Measurements from ENCODE around the gene SPAG8.
A peak's percentile ranks its signal among the peaks of the same experiment; 100 is the strongest.

Gene SPAG8, protein sequence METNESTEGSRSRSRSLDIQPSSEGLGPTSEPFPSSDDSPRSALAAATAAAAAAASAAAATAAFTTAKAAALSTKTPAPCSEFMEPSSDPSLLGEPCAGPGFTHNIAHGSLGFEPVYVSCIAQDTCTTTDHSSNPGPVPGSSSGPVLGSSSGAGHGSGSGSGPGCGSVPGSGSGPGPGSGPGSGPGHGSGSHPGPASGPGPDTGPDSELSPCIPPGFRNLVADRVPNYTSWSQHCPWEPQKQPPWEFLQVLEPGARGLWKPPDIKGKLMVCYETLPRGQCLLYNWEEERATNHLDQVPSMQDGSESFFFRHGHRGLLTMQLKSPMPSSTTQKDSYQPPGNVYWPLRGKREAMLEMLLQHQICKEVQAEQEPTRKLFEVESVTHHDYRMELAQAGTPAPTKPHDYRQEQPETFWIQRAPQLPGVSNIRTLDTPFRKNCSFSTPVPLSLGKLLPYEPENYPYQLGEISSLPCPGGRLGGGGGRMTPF

DNA sequence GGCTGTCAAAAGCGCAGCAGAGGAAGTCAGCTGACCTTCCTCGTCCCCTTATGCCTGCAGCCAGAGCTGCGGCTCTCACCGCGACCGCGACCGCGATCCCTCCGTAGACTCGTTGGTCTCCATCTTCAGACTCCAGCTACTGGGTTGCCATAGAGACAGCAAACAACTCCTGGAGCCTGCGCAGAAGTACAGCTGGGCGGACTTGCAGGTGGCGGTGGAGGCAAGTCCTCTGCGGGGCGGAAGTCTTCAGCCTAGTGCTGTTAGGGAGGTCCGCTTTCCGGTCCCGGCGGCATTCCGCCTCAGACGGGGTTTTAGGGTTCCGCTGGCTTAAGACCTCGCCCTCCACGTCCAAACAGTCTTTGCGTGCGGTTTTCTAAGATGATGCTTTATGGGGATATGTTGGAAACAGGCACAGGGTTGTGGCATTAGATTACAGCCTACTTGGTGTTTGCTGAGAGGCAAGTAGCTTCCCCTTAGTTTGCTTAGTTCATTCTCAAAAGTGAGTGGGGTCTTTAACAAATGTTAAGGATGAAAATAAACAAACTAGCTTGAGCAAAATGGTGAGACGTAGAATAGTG lies at the start of gene SPAG8:
Gene SPAG8 (minus strand): TSS at position 238 of the 578 bp plus-strand sequence. CDS start 115 bp downstream, at position 123.
- peak; percentile 97 for DNase-seq

- no peak for DNase-seq
These were observed 49.3 kb upstream of the SPAG8 start for GRCh38 chr9:35861161-35861897.

DNA sequence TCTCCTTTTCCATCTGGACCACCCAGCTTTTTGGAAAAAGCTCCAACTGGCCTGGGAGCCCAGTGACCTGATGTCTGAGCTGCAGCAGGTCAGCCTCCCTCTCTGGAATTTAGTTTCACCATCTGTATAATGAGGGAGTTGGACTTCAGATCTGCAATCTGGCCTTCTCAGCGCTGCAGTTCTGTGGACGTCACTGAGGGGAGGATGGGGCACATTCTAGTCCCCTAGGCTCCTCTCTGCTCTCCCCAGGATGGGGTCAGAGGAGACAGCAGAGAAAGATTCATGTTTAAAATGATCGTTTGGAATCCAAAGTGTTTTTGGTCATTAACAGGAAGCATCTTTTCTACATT lies 47.9 kb upstream of the SPAG8 start:
- DNase-seq, result no peak

DNA sequence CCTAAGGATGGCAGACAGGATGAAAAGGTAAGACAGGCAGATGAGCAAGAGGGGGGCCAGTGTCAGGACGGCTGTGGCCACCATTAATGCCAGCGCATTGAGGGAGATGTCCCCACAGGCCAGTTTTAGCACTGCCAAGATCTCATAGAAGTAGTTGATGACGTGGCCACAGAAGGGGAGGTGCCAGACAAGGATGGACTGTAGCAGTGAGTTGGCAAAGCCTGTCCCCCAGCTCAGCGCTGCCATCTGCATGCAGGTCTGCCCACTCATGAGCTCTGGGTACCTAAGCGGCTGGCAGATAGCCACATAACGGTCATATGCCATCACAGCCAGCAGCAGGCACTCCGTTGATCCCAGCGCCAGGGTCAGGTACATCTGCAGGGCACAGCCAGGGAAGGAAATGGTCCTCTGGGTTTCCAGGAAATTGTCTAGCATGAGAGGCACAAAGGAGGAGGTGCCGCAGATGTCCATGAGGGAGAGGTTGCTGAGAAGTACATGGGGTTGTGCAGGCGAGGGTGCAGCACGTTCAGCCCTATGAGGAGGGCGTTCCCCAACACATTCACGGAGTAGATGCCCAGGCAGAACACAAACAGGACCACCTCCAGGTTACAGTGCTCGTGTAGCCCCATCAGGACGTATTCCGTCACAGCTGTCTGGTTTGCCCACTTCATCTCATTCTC lies 47.4 kb upstream of the SPAG8 start:
- peak; percentile 62 for DNase-seq

DNA sequence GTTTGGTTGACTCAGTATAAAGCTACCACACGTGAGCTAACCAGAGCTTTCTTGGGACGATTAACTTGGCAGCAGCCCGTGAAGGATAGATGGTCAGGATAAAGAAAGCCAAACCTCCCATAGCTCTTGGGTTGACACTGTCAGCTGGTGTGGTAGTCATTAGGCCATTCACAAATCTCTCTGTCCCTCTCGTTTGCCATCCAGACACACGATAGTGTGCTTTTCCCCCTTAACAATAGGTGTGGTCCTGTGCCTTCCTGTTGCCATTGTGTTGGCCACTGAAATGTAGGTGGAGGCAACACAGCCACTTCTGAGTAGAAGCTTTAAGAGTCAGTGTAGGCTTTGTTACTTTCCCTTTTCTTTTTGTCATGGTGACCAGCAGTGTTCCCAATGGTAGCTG lies 46.4 kb upstream of the SPAG8 start:
- no peak for DNase-seq

- DNase-seq, result no peak
These were observed 44.8 kb upstream of the SPAG8 start for GRCh38 chr9:35856882-35857281.

GRCh38 chr9:35856206-35856605 lies 44.1 kb upstream of the SPAG8 start:
- DNase-seq, result no peak

- DNase-seq, result no peak
These were observed 42.2 kb upstream of the SPAG8 start for GRCh38 chr9:35854091-35854762.

DNA sequence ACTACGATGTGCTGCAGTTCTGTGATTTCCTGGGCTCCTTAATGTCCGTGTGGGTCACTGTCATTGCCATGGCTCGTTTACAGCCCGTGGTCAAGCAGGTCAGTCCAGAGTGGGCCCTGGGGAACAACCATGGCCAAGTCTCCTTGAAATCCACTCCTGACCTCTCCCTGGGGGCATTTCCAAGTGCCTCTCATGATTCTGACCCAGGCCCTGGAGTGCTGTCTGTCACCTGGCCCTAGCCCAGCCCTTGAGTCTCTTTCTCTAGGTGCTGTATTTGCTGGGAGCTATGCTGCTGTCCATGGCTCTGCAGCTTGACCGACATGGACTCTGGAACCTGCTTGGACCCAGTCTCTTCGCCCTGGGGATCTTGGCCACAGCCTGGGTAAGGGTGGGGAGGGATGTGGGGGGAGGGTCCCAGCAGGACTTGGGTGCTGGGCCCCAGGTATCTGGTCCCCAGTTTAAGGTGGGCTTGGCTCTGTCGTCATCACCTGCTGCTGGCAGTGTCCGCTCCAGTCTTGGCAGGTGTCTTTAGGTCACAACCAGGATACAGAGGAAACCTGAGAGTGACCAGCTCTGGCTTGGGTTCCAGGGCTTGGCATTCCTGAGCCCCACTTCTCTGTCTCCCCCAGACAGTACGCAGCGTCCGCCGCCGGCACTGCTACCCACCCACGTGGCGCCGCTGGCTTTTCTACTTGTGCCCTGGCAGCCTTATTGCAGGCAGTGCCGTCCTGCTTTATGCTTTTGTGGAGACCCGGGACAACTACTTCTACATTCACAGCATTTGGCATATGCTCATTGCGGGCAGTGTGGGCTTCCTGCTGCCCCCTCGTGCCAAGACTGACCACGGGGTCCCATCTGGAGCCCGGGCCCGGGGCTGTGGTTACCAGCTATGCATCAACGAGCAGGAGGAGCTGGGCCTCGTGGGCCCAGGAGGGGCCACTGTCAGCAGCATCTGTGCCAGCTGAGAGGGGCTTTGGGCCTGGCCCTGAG lies 41.1 kb upstream of the SPAG8 start:
- DNase-seq, result no peak

GRCh38 chr9:35852267-35852815 lies 40.3 kb upstream of the SPAG8 start:
- DNase-seq, result no peak

DNA sequence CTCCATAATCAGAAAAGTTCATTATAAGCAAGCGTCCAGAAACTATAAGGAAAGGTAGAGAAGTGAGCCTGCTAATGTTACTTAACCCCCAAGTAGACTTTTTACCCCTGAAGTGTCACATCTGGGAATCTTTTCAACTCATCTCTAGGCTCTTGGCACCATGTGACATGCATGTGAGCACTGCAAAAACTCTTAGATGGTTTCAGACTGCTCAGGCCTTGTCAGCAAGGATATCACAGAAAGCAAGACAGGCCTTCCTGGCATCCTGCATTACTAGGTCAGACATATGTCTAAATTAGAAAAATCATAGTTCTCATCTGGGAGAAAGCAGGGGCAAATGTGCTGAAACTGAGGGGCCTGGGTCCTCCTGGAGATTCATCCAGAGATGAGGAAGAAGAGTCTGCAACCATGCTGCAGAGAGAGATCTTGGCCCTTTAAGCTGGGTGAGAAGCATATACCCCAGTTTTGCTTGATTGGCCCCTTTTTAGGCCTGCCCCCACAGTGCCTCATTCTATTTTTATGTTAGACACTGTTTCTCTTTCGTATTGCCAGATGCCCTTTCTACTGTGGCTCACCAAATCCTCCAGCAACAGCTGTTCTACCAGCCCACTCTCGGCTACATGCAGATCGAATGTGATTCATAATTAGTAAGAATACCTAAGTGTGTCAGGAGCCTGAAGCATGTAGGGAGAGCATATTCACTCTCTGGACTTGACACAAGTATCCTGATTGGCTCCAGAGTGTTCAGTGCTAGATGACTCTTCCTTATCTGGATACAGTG lies 35.9 kb upstream of the SPAG8 start:
- no peak for DNase-seq

- no peak for DNase-seq
These were observed 34.0 kb upstream of the SPAG8 start for GRCh38 chr9:35845824-35846771.

GRCh38 chr9:35844628-35845270 lies 32.7 kb upstream of the SPAG8 start:
- DNase-seq, result no peak

DNA sequence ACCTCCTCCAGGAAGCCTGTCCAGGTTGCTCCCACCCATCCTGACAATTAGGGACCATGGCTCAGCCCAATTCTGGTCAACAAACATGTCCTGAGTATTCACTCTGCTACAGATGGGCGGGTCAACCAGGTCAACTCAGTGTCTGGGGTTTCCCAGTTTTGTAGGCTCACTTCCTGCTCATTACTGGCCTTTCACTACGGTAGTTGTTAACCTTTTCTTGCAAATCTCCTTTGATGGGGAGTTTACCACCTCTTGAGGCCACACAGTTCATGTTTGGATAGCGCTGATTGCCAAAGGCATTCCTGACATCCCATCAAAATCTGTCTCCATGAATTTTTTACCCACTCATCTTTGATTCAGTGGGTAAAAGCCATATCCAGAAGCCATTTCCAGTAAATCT lies 30.7 kb upstream of the SPAG8 start:
- DNase-seq, result no peak

DNA sequence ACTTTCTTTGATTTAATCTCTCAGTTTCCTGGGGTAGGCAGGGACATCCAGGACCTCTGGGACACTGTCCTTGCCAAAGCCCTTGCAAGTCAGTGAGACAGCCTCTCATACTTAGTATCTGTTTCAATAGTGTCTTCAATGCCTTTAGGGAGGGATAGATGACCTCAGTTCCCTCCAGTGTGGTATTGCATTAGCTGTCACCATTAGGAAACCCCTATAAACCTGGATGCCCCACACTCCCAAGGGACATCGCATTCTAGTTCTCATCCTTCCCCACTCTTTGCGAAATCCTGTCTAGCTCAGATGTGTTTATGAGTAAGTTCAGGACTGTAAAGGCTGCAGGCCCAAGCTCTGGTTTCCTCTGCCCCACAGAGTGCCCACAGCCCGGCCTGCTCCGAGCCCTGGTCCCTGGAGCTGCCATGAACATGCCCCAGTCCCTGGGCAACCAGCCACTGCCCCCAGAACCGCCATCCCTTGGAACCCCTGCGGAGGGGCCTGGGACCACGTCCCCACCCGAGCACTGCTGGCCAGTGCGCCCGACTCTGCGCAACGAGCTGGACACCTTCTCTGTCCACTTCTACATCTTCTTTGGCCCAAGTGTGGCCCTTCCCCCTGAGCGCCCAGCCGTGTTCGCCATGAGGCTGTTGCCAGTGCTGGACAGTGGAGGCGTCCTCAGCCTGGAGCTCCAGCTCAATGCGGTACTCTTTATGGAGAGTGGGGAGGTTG lies 30.1 kb upstream of the SPAG8 start:
- DNase-seq, result no peak

DNA sequence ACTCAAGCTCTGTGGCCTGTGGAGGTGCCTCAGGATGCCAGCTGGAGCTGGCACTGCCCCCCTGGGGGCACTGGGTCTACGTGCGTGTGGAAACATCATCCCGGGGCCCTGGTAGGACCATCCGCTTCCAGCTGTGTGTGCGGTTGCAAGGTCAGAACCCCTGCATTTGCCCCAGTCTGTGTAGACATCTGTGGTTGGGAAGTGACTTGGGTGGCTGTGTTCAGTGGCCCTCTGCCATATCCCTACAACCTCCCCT lies 29.5 kb upstream of the SPAG8 start:
- no peak for DNase-seq

DNA sequence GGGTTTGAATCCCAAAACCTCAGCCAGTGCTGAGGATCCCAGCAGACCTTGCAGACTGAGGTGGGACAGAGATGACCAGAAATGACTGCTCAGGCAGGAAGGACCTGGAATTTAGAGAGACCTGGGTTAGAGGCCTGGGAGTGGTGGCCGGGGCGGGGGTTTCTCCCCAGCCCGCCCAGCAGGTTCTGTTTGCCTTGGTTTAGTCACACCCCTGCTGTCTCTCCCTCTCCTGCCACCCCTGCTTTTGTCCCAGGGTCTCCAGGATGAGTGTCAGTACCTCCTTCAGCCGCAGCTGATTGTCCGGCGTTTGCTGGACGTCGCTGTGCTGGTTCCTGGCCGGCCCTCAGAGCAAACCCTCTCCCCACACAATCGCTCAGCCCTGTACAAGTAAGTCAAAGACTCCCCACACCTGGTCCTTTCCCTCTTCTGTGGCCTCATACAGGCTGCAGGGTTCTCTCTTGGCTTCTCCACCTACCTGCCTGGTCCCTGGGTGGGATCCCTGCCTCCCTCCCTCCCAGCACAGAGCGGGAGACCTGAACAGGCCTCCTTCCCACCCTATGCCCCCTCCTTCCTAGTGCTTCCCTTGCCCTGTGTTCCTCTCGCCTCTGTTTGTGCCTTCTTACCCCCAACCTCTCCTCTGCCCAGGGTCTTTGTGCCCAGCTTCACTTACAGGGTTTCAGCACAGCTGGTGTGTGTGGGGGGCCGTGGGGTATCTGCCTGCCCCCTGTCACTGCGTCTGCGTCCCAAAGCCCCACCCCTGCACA lies 29.0 kb upstream of the SPAG8 start:
- no peak for DNase-seq

Data from NCI-H1105 treated with DMSO at 0.1 percent for 48 hours (cell line).